ENCODE data around the gene BAG5.

BAG5 gene

DNA sequence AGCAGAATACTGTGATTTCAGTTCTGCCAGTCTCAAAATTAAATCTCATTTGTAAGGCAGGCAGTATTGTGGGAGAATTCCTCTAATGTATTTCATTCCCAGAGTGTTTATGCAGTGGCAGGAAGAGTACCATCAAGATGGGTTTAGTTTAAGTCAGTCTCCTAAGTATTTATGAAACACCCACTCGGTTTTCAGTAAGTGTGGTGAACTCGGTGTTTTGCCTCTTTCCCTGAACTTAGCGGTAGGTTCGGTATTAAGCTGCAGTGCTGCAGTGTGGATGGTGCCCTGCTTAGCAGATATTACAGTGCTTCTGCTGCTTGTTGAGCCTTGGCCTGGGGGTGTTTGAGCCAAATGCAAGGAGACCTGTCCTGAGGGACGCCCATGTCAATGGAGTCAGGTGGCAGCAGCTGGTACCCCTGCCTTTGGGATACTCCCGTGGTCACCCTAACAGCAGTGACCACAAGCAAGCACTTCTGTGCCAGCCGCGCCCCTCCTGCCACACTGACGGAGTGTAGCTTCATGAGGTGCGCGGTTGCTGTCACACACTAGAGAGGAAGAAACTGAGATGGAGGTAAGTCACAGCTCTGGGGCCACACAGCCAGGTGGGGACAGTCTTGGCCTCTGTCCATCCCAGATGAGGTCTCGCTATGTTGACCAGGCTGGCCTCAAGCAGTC is 16.1 kb upstream of the BAG5 start:
- TF ChIP-seq CTCF (conservative IDR thresholded peaks at IDR 0.05; ENCODE audit: control insufficient read depth, insufficient read depth, low read depth, low read length): no peak
- H3K4me3 ChIP-seq (ENCODE audit: control insufficient read depth, low read depth, low read length): no peak overlapping the region
- DNase-seq (ENCODE audit: low read depth): no peak

- peak; percentile 85 for DNase-seq (ENCODE audit: low read depth)
- H3K4me3 ChIP-seq (ENCODE audit: control insufficient read depth, low read depth, low read length): no peak overlapping the region
- TF ChIP-seq CTCF (conservative IDR thresholded peaks at IDR 0.05; ENCODE audit: control insufficient read depth, insufficient read depth, low read depth, low read length): no peak
Observed at GRCh38 chr14:103576371-103577024, 14.0 kb upstream of the BAG5 start.

GRCh38 chr14:103574707-103575285 is 12.3 kb upstream of the BAG5 start:
- TF ChIP-seq CTCF (conservative IDR thresholded peaks at IDR 0.05; ENCODE audit: control insufficient read depth, insufficient read depth, low read depth, low read length): no peak
- no peak overlapping the region for H3K4me3 ChIP-seq (ENCODE audit: control insufficient read depth, low read depth, low read length)
- no peak for DNase-seq (ENCODE audit: low read depth)

- no peak overlapping the region for H3K4me3 ChIP-seq (ENCODE audit: control insufficient read depth, low read depth, low read length)
- no peak for DNase-seq (ENCODE audit: low read depth)
- no peak for TF ChIP-seq CTCF (conservative IDR thresholded peaks at IDR 0.05; ENCODE audit: control insufficient read depth, insufficient read depth, low read depth, low read length)
Observed at GRCh38 chr14:103574104-103574503, 11.6 kb upstream of the BAG5 start.

- no peak for TF ChIP-seq CTCF (conservative IDR thresholded peaks at IDR 0.05; ENCODE audit: control insufficient read depth, insufficient read depth, low read depth, low read length)
- no peak for DNase-seq (ENCODE audit: low read depth)
- H3K4me3 ChIP-seq (ENCODE audit: control insufficient read depth, low read depth, low read length): no peak overlapping the region
Observed at GRCh38 chr14:103569408-103569807, 7.0 kb upstream of the BAG5 start.

GRCh38 chr14:103568952-103569351 is 6.5 kb upstream of the BAG5 start:
- DNase-seq (ENCODE audit: low read depth): no peak
- no peak for TF ChIP-seq CTCF (conservative IDR thresholded peaks at IDR 0.05; ENCODE audit: control insufficient read depth, insufficient read depth, low read depth, low read length)
- H3K4me3 ChIP-seq (ENCODE audit: control insufficient read depth, low read depth, low read length): no peak overlapping the region

Data from fibroblast of mammary gland (primary cell).